A673 (cell line): ENCODE measurements around the gene PAPOLG. TPM values are rescaled to one million over a fixed set of nuclear protein-coding genes. Genes with fewer than 3 reads are reported as not detected.

ENCODE experiments used
- BruUV-seq: library from RNA; stranded (reverse); fragments of 400-500 nt; replicated peaks from 2 replicates; lab custom pipeline; 2021; lab: Mats Ljungman, UMichigan
- CTCF ChIA-PET: fragments of 300-600 bp; sonication (Branson Sonifier 250); formaldehyde crosslinking; loops from one replicate; lab custom pipeline; 2022; ENCODE audit warnings: antibody characterized with exemption; lab: Charles Lee
- POLR2A ChIA-PET: fragments of 300-600 bp; sonication (Branson Sonifier 250); formaldehyde crosslinking; loops from one replicate; lab custom pipeline; 2022; ENCODE audit warnings: antibody characterized with exemption; ENCODE audit not compliant: low non-redundant PET; lab: Charles Lee
- DNase-seq: peaks from one replicate; pipeline ENCODE4 v3.0.0-alpha.2; 2015; ENCODE audit warnings: low spot score
- H3K27ac ChIP-seq: fragments of 200-600 bp; sonication (generic); 2 replicates; pipeline ENCODE4 v1.5.1; 2016; ENCODE audit warnings: mixed run types, low read depth, mild to moderate bottlenecking, mixed read lengths, antibody characterized with exemption, low read length; ENCODE audit not compliant: poor library complexity, severe bottlenecking
- H3K27me3 ChIP-seq: fragments of 200-600 bp; sonication (generic); replicated peaks from 2 replicates; pipeline ENCODE4 v1.6.1; 2017; ENCODE audit warnings: mixed run types, low read depth, mild to moderate bottlenecking, mixed read lengths, antibody characterized with exemption, low read length; ENCODE audit not compliant: insufficient read depth, poor library complexity
- H3K36me3 ChIP-seq: fragments of 200-600 bp; sonication (generic); 2 replicates; pipeline ENCODE4 v1.6.1; 2016; ENCODE audit warnings: mixed run types, mild to moderate bottlenecking, mixed read lengths, antibody characterized with exemption, low read length; ENCODE audit not compliant: insufficient read depth, poor library complexity, severe bottlenecking
- H3K4me1 ChIP-seq: fragments of 200-600 bp; sonication (generic); 2 replicates; pipeline ENCODE4 v1.6.1; 2017; ENCODE audit warnings: mixed run types, mild to moderate bottlenecking, mixed read lengths, antibody characterized with exemption, low read length; ENCODE audit not compliant: insufficient read depth, poor library complexity, severe bottlenecking
- H3K4me3 ChIP-seq: fragments of 200-600 bp; sonication (generic); 2 replicates; pipeline ENCODE4 v1.5.1; 2016; ENCODE audit warnings: low read depth, mixed run types, mild to moderate bottlenecking, mixed read lengths, low read length; ENCODE audit not compliant: poor library complexity, severe bottlenecking
- H3K9me3 ChIP-seq: fragments of 200-600 bp; sonication (generic); 2 replicates; pipeline ENCODE4 v1.6.1; 2016; ENCODE audit warnings: mixed run types, low read depth, mild to moderate bottlenecking, mixed read lengths, antibody characterized with exemption, low read length; ENCODE audit not compliant: poor library complexity, severe bottlenecking
- CTCF ChIP-seq: fragments of 300-800, 200-600 bp; sonication (generic); conservative IDR thresholded peaks from 2 replicates; pipeline ENCODE4 v1.5.1; 2017; ENCODE audit warnings: low read depth, mild to moderate bottlenecking, antibody characterized with exemption, low read length, moderate library complexity, mixed read lengths
- EZH2 ChIP-seq: fragments of 200-600 bp; sonication (generic); IDR thresholded peaks from 2 replicates; pipeline ENCODE4 v1.6.1; 2017; ENCODE audit warnings: borderline replicate concordance, low read depth, mild to moderate bottlenecking, mixed read lengths, antibody characterized with exemption, low read length; ENCODE audit not compliant: poor library complexity, severe bottlenecking
- intact Hi-C: fragments of 100-400 bp; cut with micrococcal nuclease; formaldehyde crosslinking; loops from one replicate; pipeline ENCODE4 v1.10.0; 2022; ENCODE audit not compliant: unreplicated experiment
- total RNA-seq: library from RNA; stranded (reverse); gene quantifications from 2 replicates; pipeline ENCODE4 v1.2.3, GENCODE V29; 2021

PAPOLG gene
- total RNA-seq, 1 experiment from 2014 or later: 17.4 TPM

GRCh38 chr2:60796573-60797509 is 40.8 kb downstream of the PAPOLG start:
- no TSS peak for BruUV-seq
- H3K9me3 ChIP-seq: no peaks in the 10 kb centered on the region
- ChIA-PET POLR2A (interaction anchor here (0.5 kb wide), 1 partner anchor 146 kb away, joined by 4 read pairs; no protein-coding TSS in a partner anchor), CTCF (no interaction called here)
- peaks cover 49% of the 10 kb centered on the region for H3K36me3 ChIP-seq
- TF ChIP-seq EZH2 (no peak), CTCF (no peak)
- no peak overlapping the region for H3K4me3 ChIP-seq
- DNase-seq: peak; percentile 52
- peaks cover 13% of the 10 kb centered on the region for H3K4me1 ChIP-seq
- no peaks in the 10 kb centered on the region for H3K27me3 ChIP-seq
- intact Hi-C loops: no loop called here
- H3K27ac ChIP-seq: peak overlapping the region; percentile 68

GRCh38 chr2:60804473-60804872 is 48.4 kb downstream of the PAPOLG start:
- H3K4me3 ChIP-seq: no peak overlapping the region
- intact Hi-C loops: no loop called here
- DNase-seq: no peak
- peaks cover 34% of the 10 kb centered on the region for H3K4me1 ChIP-seq
- ChIA-PET CTCF (interaction anchor here (1.0 kb wide), 1 partner anchor 195 kb away, joined by 4 read pairs; no protein-coding TSS in a partner anchor), POLR2A (no interaction called here)
- H3K9me3 ChIP-seq: no peaks in the 10 kb centered on the region
- H3K27me3 ChIP-seq: no peaks in the 10 kb centered on the region
- no peaks in the 10 kb centered on the region for H3K36me3 ChIP-seq
- no TSS peak for BruUV-seq
- H3K27ac ChIP-seq: no peak overlapping the region
- TF ChIP-seq EZH2 (no peak), CTCF (no peak)

GRCh38 chr2:60806595-60806987 is 50.5 kb downstream of the PAPOLG start:
- TF ChIP-seq CTCF (no peak), EZH2 (no peak)
- POLR2A ChIA-PET: no interaction called here
- DNase-seq: no peak
- intact Hi-C loops: loop anchor here (5.0 kb wide), 1 partner anchor 76 kb away; the partner anchor contains the start of gene REL
- Histone ChIP-seq H3K4me1 (peaks cover 35% of the 10 kb centered on the region), H3K9me3 (no peaks in the 10 kb centered on the region), H3K27me3 (no peaks in the 10 kb centered on the region), H3K36me3 (no peaks in the 10 kb centered on the region), H3K27ac (peak overlapping the region; percentile 95), H3K4me3 (no peak overlapping the region)
- BruUV-seq: no TSS peak
- CTCF ChIA-PET: no interaction called here
